Smooth muscle cell (in vitro differentiated cells): ENCODE data around the gene TOX2. TPM values are rescaled to one million over a fixed set of nuclear protein-coding genes. Genes with fewer than 3 reads are reported as not detected.

Source experiments
- DNase-seq: peaks from one replicate; lab custom pipeline; 2025; ENCODE audit not compliant: unreplicated experiment; lab: John Stamatoyannopoulos, UW
- H2AFZ ChIP-seq: fragments of 200-600 bp; sonication (generic); 2 replicates; pipeline ENCODE4 v1.6.0; 2016; ENCODE audit warnings: antibody characterized with exemption, low read depth, mild to moderate bottlenecking
- H3F3A ChIP-seq: fragments of 200-600 bp; sonication (generic); 2 replicates; pipeline ENCODE4 v1.6.0; 2017; ENCODE audit warnings: antibody characterized with exemption, low read depth
- H3K27ac ChIP-seq: fragments of 200-600 bp; sonication (generic); 2 replicates; pipeline ENCODE4 v1.5.1; 2016; ENCODE audit warnings: low read depth, mild to moderate bottlenecking
- H3K27me3 ChIP-seq: fragments of 200-600 bp; sonication (generic); 2 replicates; pipeline ENCODE4 v1.6.1; 2016; ENCODE audit warnings: low read depth, mild to moderate bottlenecking
- H3K36me3 ChIP-seq: fragments of 200-600 bp; sonication (generic); 2 replicates; pipeline ENCODE4 v1.5.1; 2016; ENCODE audit warnings: low read depth
- H3K4me1 ChIP-seq: fragments of 200-600 bp; sonication (generic); 2 replicates; pipeline ENCODE4 v1.5.1; 2016; ENCODE audit warnings: low read depth
- H3K4me2 ChIP-seq: fragments of 200-600 bp; sonication (generic); 2 replicates; pipeline ENCODE4 v1.6.0; 2016; ENCODE audit warnings: mild to moderate bottlenecking
- H3K4me3 ChIP-seq: fragments of 200-600 bp; sonication (generic); 2 replicates; pipeline ENCODE4 v1.5.1; 2016; ENCODE audit warnings: mild to moderate bottlenecking
- H3K79me2 ChIP-seq: fragments of 200-600 bp; sonication (generic); 2 replicates; pipeline ENCODE4 v1.6.0; 2016; ENCODE audit warnings: low read depth, mild to moderate bottlenecking
- H3K9ac ChIP-seq: fragments of 200-600 bp; sonication (generic); 2 replicates; pipeline ENCODE4 v1.6.0; 2016; ENCODE audit warnings: low read depth
- H3K9me3 ChIP-seq: fragments of 200-600 bp; sonication (generic); replicated peaks from 2 replicates; pipeline ENCODE4 v1.5.1; 2016; ENCODE audit warnings: low read depth
- H4K20me1 ChIP-seq: fragments of 200-600 bp; sonication (generic); 2 replicates; pipeline ENCODE4 v1.6.0; 2016; ENCODE audit warnings: low read depth
- CTCF ChIP-seq: fragments of 200-600 bp; sonication (generic); IDR thresholded peaks from 2 replicates; pipeline ENCODE4 v1.5.1; 2017; ENCODE audit warnings: borderline replicate concordance, mild to moderate bottlenecking, antibody characterized with exemption; ENCODE audit not compliant: insufficient read depth, poor library complexity, severe bottlenecking
- WGBS: methylation state at CpG from one replicate; pipeline ENCODE4 v1.1.7; 2016; ENCODE audit warnings: low lambda C conversion rate; 5-methylcytosine and 5-hydroxymethylcytosine counted together
- polyA plus RNA-seq: library from polyadenylated mRNA; unstranded; fragments of >200 nt; fragmentation: Nextera tagmentation; extraction: Ambion mirVana; gene quantifications from 2 replicates; pipeline ENCODE4 v1.2.1, GENCODE V29; 2016
- total RNA-seq: library from RNA; depleted of rRNA; stranded (reverse); fragments of >200 nt; gene quantifications from 2 replicates; pipeline ENCODE4 v1.2.3, GENCODE V29; 2014

The TOX2 gene
- total and polyA plus RNA-seq, 2 experiments from 2014 or later: 1.1 to 3.8 TPM

- Histone ChIP-seq H3K9ac (no peak overlapping the region), H3K9me3 (no peaks in the 10 kb centered on the region), H3K4me1 (no peaks in the 10 kb centered on the region), H3F3A (no peaks in the 10 kb centered on the region), H3K79me2 (no peaks in the 10 kb centered on the region), H3K27me3 (peaks cover under 1% of the 10 kb centered on the region), H4K20me1 (no peaks in the 10 kb centered on the region), H3K4me3 (no peak overlapping the region), H3K27ac (no peak overlapping the region), H3K4me2 (no peak overlapping the region), H3K36me3 (no peaks in the 10 kb centered on the region), H2AFZ (no peak overlapping the region)
- TF ChIP-seq CTCF: no peak
- WGBS: 89% methylated on average over 6 of the region's 6 CpGs
- no peak for DNase-seq
Measured at GRCh38 chr20:43973231-43973630, 58.6 kb downstream of the TOX2 start.

GRCh38 chr20:43973671-43974450 is 59.2 kb downstream of the TOX2 start:
- H3K9me3 ChIP-seq: no peaks in the 10 kb centered on the region
- DNase-seq: no peak
- 91% methylated on average over 8 of the region's 8 CpGs for WGBS
- no peaks in the 10 kb centered on the region for H3K36me3 ChIP-seq
- H3K79me2 ChIP-seq: no peaks in the 10 kb centered on the region
- no peak overlapping the region for H3K4me3 ChIP-seq
- H4K20me1 ChIP-seq: no peaks in the 10 kb centered on the region
- no peak overlapping the region for H3K27ac ChIP-seq
- TF ChIP-seq CTCF: no peak
- H3K4me2 ChIP-seq: no peak overlapping the region
- no peaks in the 10 kb centered on the region for H3K4me1 ChIP-seq
- no peak overlapping the region for H2AFZ ChIP-seq
- H3F3A ChIP-seq: no peaks in the 10 kb centered on the region
- H3K27me3 ChIP-seq: peaks cover 4% of the 10 kb centered on the region
- no peak overlapping the region for H3K9ac ChIP-seq

GRCh38 chr20:43974695-43975094 is 60.0 kb downstream of the TOX2 start:
- Histone ChIP-seq H2AFZ (no peak overlapping the region), H3K9ac (no peak overlapping the region), H3K27me3 (peaks cover 4% of the 10 kb centered on the region), H3F3A (no peaks in the 10 kb centered on the region), H3K4me1 (no peaks in the 10 kb centered on the region), H3K27ac (no peak overlapping the region), H3K79me2 (no peaks in the 10 kb centered on the region), H3K4me2 (no peak overlapping the region), H3K9me3 (no peaks in the 10 kb centered on the region), H4K20me1 (no peaks in the 10 kb centered on the region), H3K4me3 (no peak overlapping the region), H3K36me3 (no peaks in the 10 kb centered on the region)
- 97% methylated on average over 5 of the region's 5 CpGs for whole genome bisulfite sequencing
- DNase-seq: no peak
- no peak for TF ChIP-seq CTCF
